ENCODE data around the gene ASB13. TPM values are rescaled to one million over a fixed set of nuclear protein-coding genes. Genes with fewer than 3 reads are reported as not detected.

The ASB13 gene
- total RNA-seq, 1 experiment from 2014 or later = 13.8 TPM

DNA sequence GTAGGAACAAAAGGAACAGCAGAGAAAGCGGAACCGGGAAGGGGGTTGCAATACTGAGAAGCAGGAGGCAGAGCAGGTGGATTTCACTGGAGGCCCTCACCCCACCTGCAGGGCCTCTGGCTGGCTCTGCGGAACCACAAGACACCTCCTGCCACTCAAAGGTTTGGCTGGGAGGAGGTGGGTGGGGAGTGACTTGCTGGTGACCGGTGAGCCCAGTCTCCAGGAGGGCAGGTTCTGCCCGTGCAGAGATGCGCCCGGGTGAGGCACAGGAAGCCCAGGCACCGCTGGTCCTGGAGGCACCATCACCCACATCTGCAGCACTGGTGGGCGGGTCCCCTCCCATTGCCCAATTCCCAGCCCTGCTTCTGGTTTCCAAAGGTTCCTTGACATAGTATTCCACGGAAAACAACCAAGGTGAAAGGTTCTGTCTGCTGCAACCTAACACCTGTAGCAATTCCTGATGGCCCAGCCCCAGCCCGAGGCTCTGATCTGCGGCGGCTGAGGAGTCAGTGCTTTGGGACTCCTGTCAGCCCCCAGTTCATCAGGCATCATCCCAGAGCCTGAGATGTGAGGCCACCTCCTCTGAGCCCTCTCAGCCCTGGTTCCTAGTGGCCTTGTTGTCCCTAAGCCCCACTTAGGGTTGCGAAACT, 77.3 kb downstream of the ASB13 start:
- Histone ChIP-seq H3K14ac (ENCODE audit: insufficient read depth, low read length) (no peak overlapping the region), H2BK5ac (ENCODE audit: insufficient read length, low read length) (no peak overlapping the region), H2BK120ac (ENCODE audit: low read depth, low read length, poor library complexity, severe bottlenecking) (no peak overlapping the region), H3K9ac (ENCODE audit: extremely low read depth, insufficient read length, low read length) (no peak overlapping the region), H2BK15ac (ENCODE audit: low read depth, low read length) (no peak overlapping the region), H4K5ac (ENCODE audit: insufficient read length, low read depth, low read length) (no peak overlapping the region), H3K23ac (ENCODE audit: insufficient read length, low read depth, low read length) (no peak overlapping the region), H3K4me2 (ENCODE audit: insufficient read depth, insufficient read length, low read length) (no peak overlapping the region), H3K27ac (ENCODE audit: insufficient read length, low read depth, low read length) (no peak overlapping the region), H4K91ac (ENCODE audit: insufficient read length, low read depth, low read length) (no peak overlapping the region), H3K23me2 (ENCODE audit: insufficient read length, low read depth, low read length, poor library complexity, severe bottlenecking) (no peaks in the 10 kb centered on the region), H3K27me3 (ENCODE audit: insufficient read depth, low read length) (no peaks in the 10 kb centered on the region), H3K79me1 (ENCODE audit: insufficient read depth, low read depth, low read length, poor library complexity, severe bottlenecking) (no peaks in the 10 kb centered on the region), H2AK5ac (ENCODE audit: insufficient read length, low read length) (no peak overlapping the region), H4K8ac (replicated peaks; ENCODE audit: insufficient read length, low read depth, low read length) (no peak overlapping the region), H3K9me3 (ENCODE audit: control insufficient read depth, low read depth, low read length) (no peaks in the 10 kb centered on the region), H3K4me1 (ENCODE audit: insufficient read depth, low read length) (peaks cover 3% of the 10 kb centered on the region; the same call in 1 of the 2 replicates), H4K20me1 (ENCODE audit: control insufficient read depth, insufficient read depth, insufficient read length) (no peaks in the 10 kb centered on the region), H3K18ac (ENCODE audit: insufficient read length, low read depth, low read length) (no peak overlapping the region), H3K4ac (ENCODE audit: low read depth, low read length) (no peak overlapping the region), H3K56ac (ENCODE audit: insufficient read length, low read depth, low read length) (no peak overlapping the region), H2BK20ac (ENCODE audit: low read depth, low read length, poor library complexity, severe bottlenecking) (no peak overlapping the region), H3K79me2 (ENCODE audit: insufficient read depth, low read length) (no peaks in the 10 kb centered on the region), H2AFZ (ENCODE audit: low read length) (no peak overlapping the region), H2BK12ac (ENCODE audit: insufficient read length, low read depth, low read length) (no peak overlapping the region), H3T11ph (ENCODE audit: low read length) (no peak overlapping the region)
- Mint-ChIP-seq H3K27ac (no peak overlapping the region; a peak in 1 of 7 replicates), H3K27me3 (ENCODE audit: low read depth) (peaks cover 5% of the 10 kb centered on the region), H3K9me3 (no peaks in the 10 kb centered on the region; a peak in 2 of 5 replicates), H3K4me3 (no peak overlapping the region), H3K4me1 (peaks cover 49 to 60% of the 10 kb centered on the region in 2 experiments), H3K36me3 (ENCODE audit: insufficient read depth in 1 of 3, low read depth in 3 of 3) (no peaks in the 10 kb centered on the region; a peak in 1 of 7 replicates)
- DNase-seq = no peak
- TF ChIP-seq CTCF (conservative IDR thresholded peaks at IDR 0.05) = no peak
- WGBS (ENCODE audit: extremely low coverage, insufficient read length, low lambda C conversion rate) = no CpG with 5 or more reads among the region's 14 CpGs

Other genes with a start within 250 kb of the ASB13 start
- gene CALML5, start 167.0 kb downstream of the ASB13 start, total RNA-seq (2021) = not detected in 2 replicates
- not detected in 2 replicates for gene CALML3, start 141.6 kb downstream of the ASB13 start, total RNA-seq (2021)
- 64.5 and 67.0 TPM in 2 replicates for gene TASOR2, start 18.2 kb upstream of the ASB13 start, total RNA-seq (2021)
- gene GDI2, start 146.8 kb upstream of the ASB13 start, total RNA-seq (2021) = 351 and 355 TPM in 2 replicates
- gene ANKRD16, start 223.3 kb upstream of the ASB13 start, total RNA-seq (2021) = 9.2 and 11.4 TPM in 2 replicates
- 50.8 and 52.2 TPM in 2 replicates for gene FBH1, start 223.6 kb upstream of the ASB13 start, total RNA-seq (2021)